GM18502 (cell line): Measurements from ENCODE around the gene BCAR1.

Experiments
- ATAC-seq: cut with Tn5 transposase; IDR thresholded peaks from one replicate; pipeline ENCODE4 v1.9.1; 2021; ENCODE audit warnings: mild to moderate bottlenecking; ENCODE audit not compliant: unreplicated experiment, poor library complexity

BCAR1 gene

GRCh38 chr16:75181630-75182029 is 69.8 kb downstream of the BCAR1 start:
- no peak for ATAC-seq

DNA sequence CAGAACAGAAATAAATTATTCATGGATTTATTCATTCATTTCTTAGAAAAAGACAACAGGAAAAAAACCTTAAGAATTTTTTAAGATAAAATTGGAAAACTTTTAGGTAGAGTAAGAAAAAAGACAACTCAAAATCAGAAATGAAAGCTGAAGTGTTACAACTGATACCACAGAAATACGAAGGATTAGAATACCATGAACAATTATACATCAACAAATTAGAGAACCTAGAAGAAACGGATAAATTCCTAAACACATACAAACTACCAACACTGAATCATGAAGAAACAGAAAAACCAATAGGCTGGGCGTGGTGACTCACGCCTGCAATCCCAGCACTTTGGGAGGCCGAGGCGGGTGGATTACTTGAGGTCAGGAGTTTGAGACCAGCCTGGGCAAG is 72.2 kb downstream of the BCAR1 start:
- ATAC-seq = no peak
